Spleen (tissue), 7 donors: ENCODE results near the gene BBX.

Source experiments
- CTCF ChIP-seq, 11 experiments: fragments of 200-600 bp in 7 of 11; fragments of 450-650 bp in 4 of 11; sonication (generic) in 4 of 11; IDR thresholded peaks in 8 of 11; conservative IDR thresholded peaks in 3 of 11; 1 replicate in 7 of 11; 2 replicates in 4 of 11; pipeline versions ENCODE4 v1.4.0 to v1.8.0; 2016 to 2021; ENCODE audit warnings: antibody characterized with exemption in 11 of 11, inconsistent platforms in 4 of 11, mild to moderate bottlenecking in 1 of 11
- POLR2A ChIP-seq, 3 donors: fragments of 450-650 bp; IDR thresholded peaks; one replicate each; pipeline ENCODE4 v1.5.1; 2017; ENCODE audit warnings: antibody characterized with exemption in 3 of 3, mild to moderate bottlenecking in 1 of 3
- POLR2AphosphoS5 ChIP-seq, 3 donors: sonication (generic); formaldehyde crosslinking; IDR thresholded peaks; one replicate each; pipeline ENCODE4 v1.5.1; 2017; ENCODE audit warnings: antibody characterized with exemption in 3 of 3
- donor health status: DM: no; HTN: no; CAD: no; lungs with moderate emphysema.
- donor health status: DM: no; HTN: no; CAD: no.
- donor health status: DM: no; HTN: no; CAD: no.

GRCh38 chr3:107825556-107825955 lies 302.8 kb downstream of the BBX start:
- TF ChIP-seq CTCF (IDR thresholded peaks at IDR 0.05 in 8 of 11, conservative IDR thresholded peaks at IDR 0.05 in 3 of 11) (no peak), POLR2A (IDR thresholded peaks at IDR 0.05) (no peak), POLR2AphosphoS5 (IDR thresholded peaks at IDR 0.05) (no peak)
